Omental fat pad (tissue), 4 donors: ENCODE results near the gene ZNF618. TPM values are rescaled to one million over a fixed set of nuclear protein-coding genes. Genes with fewer than 3 reads are reported as not detected.
"Not testable (repeated sequence)": the region's sequence is repeated elsewhere in the genome, so short reads cannot be mapped to it uniquely, and the experiment has no call there.

Experiments
- ATAC-seq: fragments of 150-250 bp; one replicate; pipeline ENCODE4 v1.9.1; 2016; ENCODE audit warnings: mild to moderate bottlenecking, moderate library complexity; ENCODE audit not compliant: low FRiP score
- DNase-seq: peaks from one replicate; pipeline ENCODE4 v3.0.0-alpha.2; 2019; ENCODE audit warnings: low spot score
- CTCF ChIP-seq, 3 donors: fragments of 450-650 bp; IDR thresholded peaks; one replicate each; pipeline ENCODE4 v1.5.1; 2016 to 2017; ENCODE audit warnings: antibody characterized with exemption in 3 of 3, mild to moderate bottlenecking in 3 of 3, moderate library complexity in 2 of 3
- total RNA-seq, 4 donors: library from RNA; depleted of rRNA; stranded (reverse); fragments of >200 nt; gene quantifications; one replicate each; pipeline ENCODE4 v1.1.0, GENCODE V29; 2016

ZNF618 gene
- total RNA-seq, 4 donors from 2014 or later, result 2.2 to 8.8 (median 5.9) TPM

- ATAC-seq, result no peak
- no peak for DNase-seq
- TF ChIP-seq CTCF (IDR thresholded peaks at IDR 0.05), result no peak
Observed at GRCh38 chr9:114037961-114038723, 162.0 kb downstream of the ZNF618 start.

GRCh38 chr9:114038724-114039313, 162.7 kb downstream of the ZNF618 start:
- TF ChIP-seq CTCF (IDR thresholded peaks at IDR 0.05), result no peak
- DNase-seq, result no peak
- no peak for ATAC-seq

- no peak for TF ChIP-seq CTCF (IDR thresholded peaks at IDR 0.05)
- no peak for DNase-seq
- ATAC-seq, result no peak
Observed at GRCh38 chr9:114039484-114039883, 163.4 kb downstream of the ZNF618 start.

GRCh38 chr9:114043660-114044059, 167.6 kb downstream of the ZNF618 start:
- ATAC-seq, DNase-seq: not testable (repeated sequence)

GRCh38 chr9:114046237-114046755, 170.2 kb downstream of the ZNF618 start:
- no peak for ATAC-seq
- no peak for TF ChIP-seq CTCF (IDR thresholded peaks at IDR 0.05)
- no peak for DNase-seq

- no peak for TF ChIP-seq CTCF (IDR thresholded peaks at IDR 0.05)
- no peak for ATAC-seq
- DNase-seq, result no peak
Observed at GRCh38 chr9:114046875-114047274, 170.8 kb downstream of the ZNF618 start.

- DNase-seq (no peak), ATAC-seq (no peak)
- TF ChIP-seq CTCF (IDR thresholded peaks at IDR 0.05), result no peak
Observed at GRCh38 chr9:114047717-114048116, 171.6 kb downstream of the ZNF618 start.
